ENCODE measurements around the gene SPIRE1.

The SPIRE1 gene

DNA sequence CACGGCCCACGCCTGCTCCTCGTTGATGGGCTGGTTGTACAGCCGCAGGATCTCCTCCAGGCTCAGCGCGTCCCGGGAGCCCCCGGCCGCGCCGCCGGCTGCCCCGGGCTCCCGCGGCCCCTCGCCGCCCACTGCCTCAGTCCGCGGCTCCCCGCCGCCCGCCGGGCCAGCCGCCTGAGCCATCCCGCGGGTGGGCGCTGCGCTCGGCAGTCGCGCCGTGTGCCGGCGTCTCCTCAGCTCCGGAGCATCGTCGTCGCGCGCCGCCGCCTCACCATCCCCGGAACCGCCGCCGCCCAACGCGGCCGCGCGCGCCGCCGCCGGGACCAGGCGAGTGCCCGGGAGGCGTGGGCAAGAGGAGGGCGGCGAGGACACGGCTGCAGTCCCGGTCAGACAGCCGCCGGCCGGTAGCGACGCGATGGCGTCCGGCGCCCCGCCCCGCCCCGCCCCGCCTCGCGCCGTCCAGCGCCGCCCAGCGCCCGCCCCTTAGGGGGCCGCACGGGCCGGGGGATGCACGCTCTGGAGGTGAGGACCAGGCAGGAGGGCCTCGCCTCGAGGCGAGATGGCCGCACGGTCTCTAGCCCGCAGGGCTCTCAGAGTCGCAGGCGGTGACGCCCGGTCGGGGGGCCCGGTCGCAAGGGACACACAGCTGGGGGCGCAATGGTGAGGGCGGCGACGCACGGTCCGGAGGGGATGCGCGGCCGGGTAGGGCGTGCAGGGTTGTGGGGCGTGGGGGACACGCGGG is at the start of gene SPIRE1:
SPIRE1 (minus strand) TSS at position 424 of the 742 bp plus-strand sequence; CDS start at position 183, 241 bp downstream.
- DNase-seq = no peak

DNA sequence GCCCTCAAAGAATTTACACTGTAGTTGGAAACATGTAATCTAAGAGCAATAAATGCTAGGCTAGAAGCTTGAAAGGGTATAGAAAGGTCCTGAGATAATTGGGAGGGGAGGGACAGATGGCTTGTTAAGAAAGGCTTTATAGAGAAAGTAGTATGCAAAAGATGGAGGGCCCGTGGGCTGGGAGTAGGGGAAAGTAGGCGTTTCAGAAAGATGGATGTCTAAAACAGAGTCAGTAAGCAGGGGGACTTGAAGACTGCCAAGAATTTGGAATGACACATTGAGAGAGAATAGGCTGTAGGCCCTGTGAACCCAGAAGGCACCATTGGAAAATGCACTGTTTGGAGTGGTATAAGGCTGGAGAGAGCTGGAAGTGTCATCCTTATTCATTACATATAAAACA is 45.8 kb upstream of the SPIRE1 start:
- DNase-seq = no peak

DNA sequence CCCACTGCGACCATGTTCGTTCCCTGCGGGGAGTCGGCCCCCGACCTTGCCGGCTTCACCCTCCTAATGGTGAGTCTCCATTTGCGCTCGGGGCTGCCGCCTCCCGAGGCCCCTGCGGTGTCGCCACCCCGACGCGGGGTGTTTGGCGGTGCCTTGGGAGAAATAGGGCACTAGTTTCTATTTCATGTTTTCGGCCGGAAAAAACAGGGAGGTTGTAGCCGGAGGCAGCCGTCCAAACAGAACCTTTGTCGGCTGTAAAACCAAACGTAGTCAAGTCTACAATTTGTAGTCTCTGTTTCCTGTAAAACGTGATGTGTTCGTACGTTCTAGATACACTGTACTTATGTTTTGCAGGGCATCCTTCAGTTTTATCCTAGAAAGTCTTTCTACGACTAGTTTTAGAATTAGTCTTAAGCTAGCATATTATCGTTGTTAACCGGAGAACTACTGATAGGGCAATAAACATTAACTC is 45.2 kb upstream of the SPIRE1 start:
- DNase-seq = no peak

DNA sequence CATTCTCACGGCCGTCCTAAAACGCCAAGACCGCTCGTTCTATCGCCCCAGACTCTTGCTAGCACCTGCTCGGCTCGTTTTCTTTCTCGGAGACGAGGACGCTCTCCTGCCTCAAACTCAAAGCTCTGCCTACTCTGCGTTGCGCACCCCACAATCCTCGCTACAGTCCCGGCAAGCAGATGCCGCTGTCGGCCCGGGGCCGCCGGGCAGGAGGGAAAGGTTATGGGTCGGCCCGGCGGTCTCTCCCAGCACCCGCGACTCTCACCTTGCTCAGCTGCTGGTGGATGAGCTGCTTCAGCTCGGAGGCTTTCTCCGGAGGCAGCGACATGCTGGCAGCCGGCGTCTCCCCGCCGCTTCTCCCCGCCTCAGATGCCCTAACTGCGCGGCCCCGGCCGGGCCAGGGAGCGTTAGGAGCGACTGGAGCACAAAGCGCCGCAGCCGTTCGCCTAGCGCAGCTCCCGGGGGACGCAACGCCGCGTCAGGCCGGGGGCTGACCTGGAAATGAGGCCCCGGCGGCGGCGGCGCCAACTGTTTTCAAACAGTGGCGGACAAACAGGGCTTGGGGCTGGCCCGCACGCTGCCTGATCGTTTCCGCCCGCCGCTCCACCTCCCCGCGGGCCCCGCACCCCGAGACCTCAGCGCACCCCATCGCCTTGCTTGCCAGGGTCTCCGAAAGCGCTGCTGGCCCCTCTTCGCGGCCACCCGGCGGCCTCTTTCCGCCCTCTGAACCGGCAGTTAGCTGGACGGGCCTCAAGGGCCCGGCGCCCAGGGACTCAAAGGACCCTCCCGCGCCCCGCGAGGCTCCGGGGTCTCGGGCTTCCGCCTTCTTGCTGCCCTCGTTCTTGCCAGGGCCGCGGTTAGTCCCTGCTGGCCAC is 44.6 kb upstream of the SPIRE1 start, which contains the start of the genes CEP76 and PSMG2:
CEP76 (minus strand) TSS at position 503 of the 875 bp plus-strand sequence; CDS start at position 328, 175 bp downstream.
PSMG2 (plus strand) TSS at position 822 of the 875 bp plus-strand sequence. CDS start 66 bp downstream, outside the sequence.
- peak; percentile 77 for DNase-seq

DNA sequence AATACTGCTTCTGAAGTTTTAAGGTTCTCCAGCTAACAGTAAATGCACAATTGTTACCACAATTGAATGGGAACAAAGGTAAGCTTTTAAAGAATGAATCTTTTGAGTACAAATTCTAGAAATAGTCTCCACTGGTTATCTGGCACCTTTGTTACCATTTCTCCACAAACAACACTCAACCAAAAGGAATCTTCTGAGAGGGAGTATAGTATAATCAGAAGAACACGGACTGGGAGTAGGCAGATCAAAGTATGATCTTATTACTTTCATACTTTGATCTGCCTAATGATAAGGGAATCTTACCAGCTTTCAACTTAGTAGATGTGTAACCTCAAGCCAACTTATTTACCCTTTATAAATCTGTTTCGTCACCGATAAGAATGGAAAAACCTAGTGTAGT is 43.3 kb upstream of the SPIRE1 start:
- DNase-seq = no peak

DNA sequence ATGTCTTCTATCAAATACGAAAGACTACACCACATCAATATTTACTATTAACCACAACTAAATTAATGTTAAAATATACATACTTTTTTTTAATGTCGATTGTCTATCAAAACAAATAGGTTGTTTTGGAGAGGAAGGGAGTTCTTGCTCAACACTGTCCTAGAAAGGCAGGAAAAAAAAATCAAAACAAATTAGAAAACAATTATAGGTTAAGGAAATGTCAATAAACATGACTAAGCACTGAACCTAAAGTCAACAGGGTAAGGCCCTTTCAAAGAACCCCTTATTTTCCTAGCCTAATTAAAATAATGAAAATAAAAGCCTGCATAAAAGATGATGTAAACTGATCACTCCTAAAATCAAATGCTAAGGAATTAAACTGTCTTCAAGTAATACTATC is 41.8 kb upstream of the SPIRE1 start:
- no peak for DNase-seq

DNA sequence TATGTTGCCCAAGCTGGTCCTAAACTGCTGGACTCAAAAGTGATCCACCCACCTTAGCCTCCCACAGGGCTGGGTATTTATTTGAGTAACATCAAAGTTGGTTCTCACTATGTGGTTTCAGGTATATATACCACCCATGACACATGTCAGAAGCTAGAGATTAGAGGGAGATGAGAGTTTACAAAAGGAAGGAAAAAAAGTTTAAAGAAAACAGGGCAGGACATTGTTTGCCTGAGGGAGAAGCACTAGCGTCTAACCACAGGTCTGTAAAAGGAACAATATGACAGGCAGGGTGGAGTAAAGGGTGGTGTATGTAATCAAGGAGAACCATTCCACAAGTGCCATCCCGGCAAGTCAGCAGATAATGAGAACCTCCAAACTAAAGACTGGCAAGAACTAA is 36.1 kb upstream of the SPIRE1 start:
- DNase-seq = no peak

DNA sequence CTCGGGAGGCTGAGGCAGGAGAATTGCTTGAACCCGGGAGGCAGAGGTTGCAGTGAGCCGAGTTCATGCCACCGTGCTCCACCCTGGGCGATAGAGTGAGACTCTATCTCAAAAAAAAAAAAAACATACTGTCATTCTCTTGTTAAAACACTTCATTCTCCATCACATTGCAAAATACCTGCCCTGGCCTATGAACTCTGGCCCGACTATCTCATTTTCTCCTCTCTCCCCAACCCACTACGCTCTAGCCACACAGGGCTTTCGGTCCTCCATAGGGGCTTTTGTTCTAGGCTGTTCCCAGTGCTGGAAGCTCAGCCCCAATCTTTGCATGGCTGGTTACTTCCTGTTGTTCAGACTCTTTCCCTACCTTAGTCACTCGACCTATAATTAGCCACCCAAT is 34.3 kb upstream of the SPIRE1 start:
- DNase-seq = no peak

DNA sequence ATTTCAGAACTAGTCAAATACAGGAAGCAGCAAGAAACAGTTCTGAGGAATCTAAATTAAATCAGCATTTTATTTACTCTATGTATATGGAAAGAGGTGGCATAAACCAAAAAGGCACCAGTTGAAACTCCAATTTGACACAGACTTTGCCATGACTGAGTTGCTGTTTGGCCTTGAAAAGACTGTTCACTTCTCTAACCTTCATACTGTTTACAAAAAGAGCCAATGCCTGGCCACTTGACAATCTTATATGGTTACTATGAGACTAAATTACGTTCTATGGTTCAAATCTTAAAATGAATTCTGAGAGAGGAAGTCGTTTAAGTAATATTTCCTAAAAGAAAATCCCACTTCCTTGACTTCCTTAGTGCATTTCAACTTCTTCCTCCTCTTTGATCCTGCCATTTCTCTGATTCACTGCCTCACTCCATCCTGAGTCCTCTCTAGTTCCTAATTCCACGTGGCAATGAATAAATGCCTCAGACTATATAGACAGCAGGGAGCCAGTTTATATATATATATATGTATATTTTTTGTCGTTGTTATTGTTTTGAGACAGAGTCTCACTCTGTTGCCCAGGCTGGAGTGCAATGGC is 31.4 kb upstream of the SPIRE1 start:
- no peak for DNase-seq

DNA sequence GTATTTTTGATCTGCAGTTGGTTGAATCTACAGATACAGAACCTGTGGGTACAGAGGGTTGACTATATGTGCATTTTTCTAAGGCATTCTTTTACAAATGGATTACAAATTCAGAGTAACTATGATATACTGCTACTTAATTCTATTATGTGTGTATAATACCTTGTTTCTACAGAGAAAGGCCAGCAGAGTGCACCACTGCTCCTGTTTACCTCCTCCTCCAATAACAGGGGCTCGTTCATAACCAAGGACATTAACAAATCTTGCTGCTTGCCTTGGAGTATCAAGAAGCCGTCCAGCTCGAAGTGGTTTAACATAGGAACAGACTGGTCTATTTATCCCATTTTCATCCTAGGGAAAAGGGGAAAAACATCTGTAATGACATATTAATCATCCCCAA is 28.2 kb upstream of the SPIRE1 start:
- DNase-seq = no peak

DNA sequence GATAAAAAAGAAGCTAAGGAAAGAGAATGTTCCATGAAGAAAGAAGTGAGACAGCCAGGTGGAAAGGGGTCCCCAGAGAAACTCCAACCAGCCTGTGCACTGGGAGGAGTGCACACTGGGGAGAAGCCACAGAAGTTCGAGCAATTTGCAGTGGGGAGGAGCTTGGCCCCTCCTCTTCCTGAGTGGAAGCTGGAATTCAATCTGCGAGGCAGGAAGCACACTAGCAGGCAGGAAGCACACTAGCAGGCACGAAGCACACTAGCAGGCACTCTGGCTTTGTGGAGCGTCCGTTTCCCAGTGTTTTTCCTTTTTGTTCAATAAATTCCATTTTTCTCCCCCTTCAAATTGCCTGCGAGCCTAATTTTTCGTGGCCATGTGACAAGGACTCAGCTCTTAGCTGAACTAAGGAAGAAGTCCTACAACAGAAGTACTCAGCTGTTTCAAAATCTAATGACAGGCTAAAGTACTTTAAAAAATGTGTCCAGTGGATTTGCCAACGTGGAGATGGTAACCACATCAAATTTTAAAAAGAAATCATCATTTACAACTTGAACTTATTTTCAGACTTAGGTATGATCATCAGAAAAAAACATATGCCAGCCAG is 21.4 kb upstream of the SPIRE1 start:
- DNase-seq = no peak

DNA sequence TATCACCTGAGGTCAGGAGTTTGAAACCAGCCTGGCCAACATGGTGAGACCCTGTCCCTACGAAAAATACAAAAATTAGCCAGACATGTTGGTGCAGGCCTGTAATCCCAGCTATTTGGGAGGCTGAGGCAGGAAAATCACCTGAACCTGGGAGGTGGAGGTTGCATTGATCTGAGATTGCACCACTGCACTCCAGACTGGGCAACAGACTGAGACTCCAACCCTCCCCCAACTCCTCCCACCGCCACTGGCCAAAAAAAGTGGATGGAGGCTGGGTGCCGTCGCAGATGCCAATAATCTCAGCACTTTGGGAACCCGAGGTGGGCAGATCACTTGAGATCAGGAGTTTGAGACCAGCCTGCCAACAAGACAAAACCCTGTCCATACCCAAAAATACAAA is 10.1 kb upstream of the SPIRE1 start:
- DNase-seq = no peak

DNA sequence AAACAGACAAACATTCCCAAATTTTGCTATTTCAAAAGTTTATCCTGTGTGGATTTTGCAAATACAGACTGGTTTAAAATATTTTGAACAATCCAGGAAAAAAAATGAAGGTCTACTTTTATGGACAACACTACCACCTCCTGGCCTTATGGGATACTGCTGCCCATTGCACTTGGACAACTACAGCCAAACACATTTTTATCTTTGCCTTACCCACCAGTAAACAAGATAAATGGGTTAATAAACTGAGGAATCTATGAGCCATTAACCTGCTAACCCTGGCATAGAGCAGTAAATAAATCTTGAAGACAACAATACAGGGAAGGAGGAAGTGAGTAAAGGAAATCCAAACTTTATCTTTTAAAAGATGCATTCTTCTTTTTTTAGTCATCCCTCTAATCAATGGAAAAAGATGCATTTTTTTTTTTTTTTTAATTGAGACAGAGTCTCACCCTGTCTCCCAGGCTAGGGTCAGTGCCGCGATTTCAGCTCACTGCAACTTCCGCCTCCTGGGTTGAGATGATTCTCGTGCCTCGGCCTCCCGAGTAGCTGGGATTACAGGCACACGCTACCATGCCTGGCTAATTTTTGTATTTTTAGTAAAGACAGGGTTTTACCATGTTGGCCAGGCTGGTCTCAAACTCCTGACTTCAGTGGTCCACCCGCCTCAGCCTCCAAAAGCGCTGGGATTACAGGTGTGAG is 2.1 kb upstream of the SPIRE1 start:
- DNase-seq = peak; percentile 29

DNA sequence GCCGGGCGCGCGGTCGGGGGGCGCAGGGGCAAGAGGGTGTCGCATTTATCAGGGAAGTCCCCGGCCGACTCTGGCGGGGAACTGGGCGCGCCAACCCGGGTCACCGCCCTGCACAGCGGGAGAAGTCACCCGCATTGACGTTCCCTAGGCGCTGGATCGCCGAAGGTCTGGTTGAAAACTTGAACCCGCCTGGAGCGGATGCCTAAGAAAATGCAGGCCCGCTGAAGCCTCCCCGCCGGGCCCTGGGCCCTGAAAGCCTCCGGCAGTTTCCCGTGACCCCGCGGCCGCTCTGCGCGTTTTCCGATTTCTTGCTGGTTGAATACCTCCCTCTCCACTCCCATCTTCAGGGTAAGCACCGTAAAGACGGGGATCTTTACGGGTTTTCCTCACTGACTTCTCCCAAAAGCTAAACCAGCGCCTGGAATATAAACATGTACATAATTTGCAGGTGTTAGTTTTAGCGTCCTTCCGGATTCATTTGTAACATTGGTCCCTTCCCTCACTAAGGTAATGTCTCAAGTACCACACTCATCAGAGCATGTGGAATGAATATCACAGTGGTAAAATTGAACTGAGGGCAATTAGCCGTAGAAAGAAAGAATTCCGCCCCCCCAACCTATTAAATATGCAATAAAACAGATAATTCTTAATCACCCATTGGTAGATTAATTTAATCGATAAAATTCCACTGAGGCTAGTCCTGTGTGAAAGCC is 675 bp upstream of the SPIRE1 start:
- no peak for DNase-seq

DNA sequence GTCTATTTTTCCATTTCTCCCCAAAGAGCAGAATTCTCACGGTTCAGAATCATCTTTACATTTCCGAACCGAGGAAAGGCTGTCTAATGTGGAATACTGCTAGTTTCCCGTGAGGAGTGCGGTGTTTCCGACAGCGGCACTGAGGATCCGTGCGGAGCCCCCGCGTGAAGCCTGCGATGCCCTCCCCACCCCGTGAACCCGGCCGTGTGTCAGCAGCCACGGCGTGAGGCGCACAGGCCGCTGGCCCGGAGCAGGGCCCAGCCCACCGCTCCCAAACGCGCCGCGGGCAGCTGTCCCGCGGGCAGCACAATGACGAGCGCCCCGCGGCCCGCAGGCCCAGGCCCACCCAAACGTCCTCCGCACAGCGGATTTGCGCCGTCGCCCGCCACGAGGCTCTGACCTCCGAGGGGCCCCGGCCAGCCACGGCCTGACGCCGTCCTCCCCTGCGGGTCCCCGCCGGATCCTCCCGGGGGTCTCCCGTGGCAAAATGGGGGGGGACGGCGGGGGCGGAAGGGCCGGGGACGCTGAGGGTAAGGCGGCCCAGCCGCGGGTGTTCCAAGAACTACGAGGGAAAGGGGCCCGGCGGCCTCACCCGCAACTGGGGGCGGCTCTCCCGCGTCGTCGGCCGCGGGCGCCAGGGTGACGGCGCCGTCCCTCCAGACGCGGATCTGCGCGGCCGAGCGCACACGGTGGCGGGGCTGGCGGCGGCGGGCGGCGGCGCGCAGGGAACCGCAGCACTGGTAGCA is 796 bp downstream of the SPIRE1 start:
- DNase-seq = no peak

DNA sequence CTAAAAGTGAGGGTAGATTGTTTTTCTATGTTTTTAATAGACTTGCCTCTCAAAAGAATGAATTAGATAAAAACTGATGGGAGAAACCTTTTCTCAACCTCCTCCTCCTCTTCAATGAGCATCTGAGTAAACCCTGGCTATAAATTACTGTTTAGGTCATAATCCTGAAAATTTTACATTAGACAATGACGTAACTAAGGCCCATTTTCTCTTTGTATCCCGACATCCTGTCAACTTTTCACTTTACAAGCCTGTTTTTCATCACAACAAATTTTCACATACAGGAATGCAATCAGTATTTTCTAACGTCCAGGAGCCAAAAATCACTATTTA is 1.3 kb downstream of the SPIRE1 start:
- DNase-seq = no peak

DNA sequence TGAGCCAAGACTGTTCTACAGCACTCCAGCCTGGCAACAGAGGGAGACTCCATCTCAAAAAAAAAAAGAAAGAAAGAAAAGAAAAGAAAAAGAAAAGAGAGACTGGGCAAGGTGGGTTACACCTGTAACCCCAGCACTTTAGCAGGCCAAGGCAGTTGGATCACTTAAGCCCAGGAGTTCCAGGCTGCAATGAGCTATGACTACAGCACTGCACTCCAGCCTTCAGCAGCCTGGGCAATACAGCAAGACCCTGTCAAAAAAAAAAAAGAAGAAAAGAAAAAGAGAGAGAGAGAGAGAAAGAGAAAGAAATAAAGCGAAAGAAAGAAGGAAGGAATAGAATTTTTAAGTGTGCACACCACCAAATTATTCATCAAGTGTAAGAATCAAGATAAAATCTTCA is 2.9 kb downstream of the SPIRE1 start:
- DNase-seq = no peak

DNA sequence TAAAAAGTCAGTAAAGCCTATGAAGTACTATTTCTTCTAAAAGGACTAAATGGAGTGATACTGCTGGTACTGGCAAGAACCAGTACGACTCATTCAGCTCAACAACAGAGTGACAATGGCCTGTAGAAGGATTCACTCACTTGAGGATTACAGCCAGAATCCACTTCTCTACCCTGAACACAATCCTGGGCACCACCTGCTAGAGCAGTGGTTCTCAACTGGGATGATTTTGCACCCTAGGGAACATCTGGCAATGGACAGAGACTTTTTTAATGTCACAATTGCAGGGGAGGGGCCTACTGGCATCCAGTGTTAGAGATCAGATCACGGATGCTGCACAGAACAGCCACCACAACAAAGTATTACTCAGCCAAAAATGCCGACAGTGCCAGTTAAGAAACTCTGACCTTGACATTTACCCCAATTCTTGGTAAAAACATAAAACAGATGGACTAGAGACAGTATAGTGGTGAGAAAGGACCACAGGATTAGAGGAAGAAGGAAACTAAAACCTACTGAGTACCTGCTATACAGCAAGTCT is 5.0 kb downstream of the SPIRE1 start:
- no peak for DNase-seq

DNA sequence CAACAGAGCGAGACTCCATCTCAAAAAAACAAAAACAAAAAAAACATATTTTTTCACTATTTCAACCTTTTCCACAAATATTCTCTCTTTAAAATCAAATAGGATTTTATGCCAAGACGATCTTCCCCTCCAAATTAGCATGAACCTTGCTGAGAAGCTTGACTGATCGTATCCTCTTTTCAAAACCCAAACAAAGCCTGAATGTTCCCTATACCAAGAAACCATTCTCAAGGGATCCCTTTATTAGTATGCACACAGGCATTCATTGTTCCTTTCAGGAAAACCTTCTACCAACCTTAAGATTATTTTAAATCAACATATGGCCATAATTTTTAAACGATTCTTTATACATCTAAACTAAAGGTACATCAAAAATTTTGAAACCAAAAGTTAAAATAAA is 6.3 kb downstream of the SPIRE1 start:
- no peak for DNase-seq

DNA sequence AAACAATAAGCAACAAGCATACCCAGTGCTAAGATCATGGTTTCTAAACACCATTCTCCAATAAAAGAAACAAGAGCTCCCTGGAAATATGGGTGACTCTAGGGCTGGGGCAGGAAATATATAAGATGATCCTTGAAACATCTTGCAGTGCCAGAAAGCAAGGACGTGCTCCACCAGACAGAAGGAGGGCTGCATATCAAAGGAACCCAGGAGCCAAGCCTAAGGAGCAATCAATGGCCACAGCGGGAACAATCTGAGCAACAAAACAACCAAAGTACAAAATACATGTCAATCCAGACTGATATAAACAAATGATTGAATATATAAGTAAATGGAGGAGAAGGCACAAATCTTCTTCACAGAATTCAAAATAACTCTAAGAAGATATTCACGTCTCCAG is 10.1 kb downstream of the SPIRE1 start:
- DNase-seq = no peak

DNA sequence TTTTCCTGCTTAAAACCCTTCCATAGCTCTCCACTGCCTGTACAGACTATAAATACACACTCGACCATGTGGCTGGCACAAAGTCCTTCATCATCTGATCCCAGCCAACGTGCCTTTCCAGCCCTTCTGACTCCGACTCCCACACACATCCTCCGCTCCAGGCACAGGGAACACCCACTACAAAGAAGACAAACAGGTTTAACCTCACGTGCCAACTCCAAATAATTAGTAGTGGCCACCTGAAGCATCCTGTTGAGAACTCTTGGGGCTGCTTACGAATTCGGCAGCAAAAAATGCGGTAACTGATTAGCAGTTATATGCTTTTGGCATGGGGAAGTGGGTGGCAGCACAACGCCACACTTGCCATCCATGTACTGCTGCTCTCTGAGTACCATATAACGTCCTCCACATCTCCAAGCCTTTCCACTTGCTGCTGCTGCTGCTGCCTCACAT is 12.1 kb downstream of the SPIRE1 start:
- no peak for DNase-seq

Data from SHP77 treated with DMSO at 0.1 percent for 48 hours (cell line).